ENCODE data around the gene SPTBN1.

DNA sequence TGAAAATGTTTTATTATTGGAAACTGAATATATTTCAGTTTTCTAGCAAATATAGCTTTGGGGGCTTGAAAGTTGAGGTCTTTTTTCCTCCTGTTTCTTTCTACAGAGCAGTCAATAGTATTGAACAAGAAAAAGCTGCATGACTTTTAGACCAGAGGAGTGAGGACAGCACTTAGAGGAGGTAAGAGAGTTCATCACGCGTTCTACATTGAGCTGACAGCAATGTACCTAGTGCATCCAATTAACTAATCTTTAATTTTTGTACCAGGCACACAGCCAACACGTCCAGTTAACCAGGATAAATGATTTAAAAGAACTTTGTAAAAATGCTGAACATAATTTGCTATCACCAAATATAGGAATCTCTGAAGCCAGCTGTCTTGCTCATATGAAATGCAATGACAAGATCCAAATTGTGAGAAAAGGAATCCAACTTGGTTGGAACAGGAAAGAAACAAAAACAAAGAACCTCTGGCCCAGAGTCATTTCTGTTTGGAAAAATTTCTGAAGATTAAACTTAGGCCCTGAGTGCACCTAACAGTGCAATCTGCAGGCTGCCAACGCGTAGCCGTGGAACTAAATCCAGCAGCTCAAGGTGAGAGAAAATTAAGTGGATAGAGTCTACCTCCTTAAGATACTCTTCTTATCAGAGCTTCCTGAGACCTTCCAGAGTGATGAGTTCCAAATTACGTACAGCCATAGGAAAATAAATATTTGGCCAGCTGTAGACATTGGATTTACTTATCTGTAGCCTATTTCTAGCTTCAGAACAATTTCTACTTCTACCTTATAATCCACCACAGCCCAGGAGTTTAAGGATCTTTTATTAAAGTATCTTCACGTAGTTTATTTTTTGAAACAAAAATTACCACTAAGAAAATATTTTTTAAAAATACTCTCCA is 20.6 kb upstream of the SPTBN1 start:
- TF ChIP-seq ZNF274 (IDR thresholded peaks at IDR 0.05; ENCODE audit: low read depth, low read length) (no peak), YY1 (IDR thresholded peaks at IDR 0.05; ENCODE audit: insufficient read depth, insufficient read length) (no peak), SUZ12 (IDR thresholded peaks at IDR 0.05; ENCODE audit: extremely low read depth, insufficient read depth, insufficient read length) (no peak)
